Trophoblast cell (in vitro differentiated cells and primary cell): ENCODE measurements around the gene SLC1A4.

Experiments
- DNase-seq, 2 donors: peaks; one replicate each; pipeline ENCODE4 v3.0.0-alpha.2; 2016
- H2AFZ ChIP-seq: 2 replicates; pipeline ENCODE4 v1.6.1; 2013; ENCODE audit warnings: low read length, moderate library complexity, mild to moderate bottlenecking; ENCODE audit not compliant: insufficient read depth, poor library complexity
- H2AK5ac ChIP-seq: 2 replicates; pipeline ENCODE4 v1.6.1; 2013; ENCODE audit warnings: mild to moderate bottlenecking, low read length
- H2BK120ac ChIP-seq: 2 replicates; pipeline ENCODE4 v1.6.1; 2013; ENCODE audit warnings: low read length, mild to moderate bottlenecking, moderate library complexity; ENCODE audit not compliant: insufficient read depth, poor library complexity
- H2BK12ac ChIP-seq: 2 replicates; pipeline ENCODE4 v1.6.1; 2013; ENCODE audit warnings: mild to moderate bottlenecking, low read length, moderate library complexity
- H2BK5ac ChIP-seq: 2 replicates; pipeline ENCODE4 v1.6.1; 2013; ENCODE audit warnings: low read length, low read depth, moderate library complexity, mild to moderate bottlenecking; ENCODE audit not compliant: poor library complexity
- H3K14ac ChIP-seq: 2 replicates; pipeline ENCODE4 v1.6.1; 2013; ENCODE audit warnings: mild to moderate bottlenecking, low read length
- H3K18ac ChIP-seq: 2 replicates; pipeline ENCODE4 v1.6.1; 2013; ENCODE audit warnings: mild to moderate bottlenecking, low read length
- H3K23ac ChIP-seq: 2 replicates; pipeline ENCODE4 v1.6.1; 2013; ENCODE audit warnings: low read length
- H3K27ac ChIP-seq: 2 replicates; pipeline ENCODE4 v1.5.1; 2013; ENCODE audit warnings: low read depth, mild to moderate bottlenecking, inconsistent platforms, low read length, moderate library complexity
- H3K27me3 ChIP-seq: 2 replicates; pipeline ENCODE4 v1.6.1; 2013; ENCODE audit warnings: inconsistent platforms, mild to moderate bottlenecking, low read length, moderate library complexity; ENCODE audit not compliant: insufficient read depth
- H3K36me3 ChIP-seq, 2 experiments: 1 replicate in 1 of 2; 2 replicates in 1 of 2; pipeline ENCODE4 v1.6.1; 2013; ENCODE audit warnings: low read length in 2 of 2, mild to moderate bottlenecking in 2 of 2, moderate library complexity in 1 of 2; ENCODE audit not compliant: insufficient read depth in 2 of 2, control insufficient read depth in 1 of 2
- H3K4ac ChIP-seq: 2 replicates; pipeline ENCODE4 v1.6.1; 2013; ENCODE audit warnings: low read depth, mild to moderate bottlenecking, low read length, moderate library complexity
- H3K4me1 ChIP-seq, 2 experiments: 1 replicate in 1 of 2; 2 replicates in 1 of 2; pipeline ENCODE4 v1.6.1; 2013; ENCODE audit warnings: low read length in 2 of 2, mild to moderate bottlenecking in 2 of 2, moderate library complexity in 1 of 2; ENCODE audit not compliant: insufficient read depth in 2 of 2, control insufficient read depth in 1 of 2
- H3K4me2 ChIP-seq: 2 replicates; pipeline ENCODE4 v1.6.1; 2013; ENCODE audit warnings: inconsistent platforms, mild to moderate bottlenecking, low read length, moderate library complexity
- H3K4me3 ChIP-seq: 2 replicates; pipeline ENCODE4 v1.5.1; 2013; ENCODE audit warnings: mild to moderate bottlenecking, low read depth, low read length, inconsistent platforms
- H3K79me1 ChIP-seq: one replicate; pipeline ENCODE4 v1.6.1; 2013; ENCODE audit warnings: low read length
- H3K79me2 ChIP-seq: 2 replicates; pipeline ENCODE4 v1.6.1; 2013; ENCODE audit warnings: low read length, mild to moderate bottlenecking; ENCODE audit not compliant: control insufficient read depth, insufficient read depth, poor library complexity
- H3K9ac ChIP-seq: 2 replicates; pipeline ENCODE4 v1.6.1; 2013; ENCODE audit warnings: mild to moderate bottlenecking, low read length
- H3K9me3 ChIP-seq: 2 replicates; pipeline ENCODE4 v1.6.1; 2013; ENCODE audit warnings: low read depth, mild to moderate bottlenecking, control low read depth, inconsistent platforms, low read length; ENCODE audit not compliant: insufficient read depth
- H4K12ac ChIP-seq: 2 replicates; pipeline ENCODE4 v1.6.1; 2013; ENCODE audit warnings: low read depth, mild to moderate bottlenecking, low read length, moderate library complexity
- H4K8ac ChIP-seq: 2 replicates; pipeline ENCODE4 v1.6.1; 2013; ENCODE audit warnings: low read depth, mild to moderate bottlenecking, low read length, moderate library complexity
- H4K91ac ChIP-seq: one replicate; pipeline ENCODE4 v1.6.1; 2013; ENCODE audit warnings: low read depth, mild to moderate bottlenecking, low read length, moderate library complexity
- WGBS: extraction: QIAGEN DNeasy Blood & Tissue Kit; methylation state at CpG from one replicate; pipeline ENCODE4 v1.1.7; 2013; ENCODE audit warnings: missing lambda C conversion rate; ENCODE audit not compliant: insufficient read length, insufficient coverage; ENCODE audit errors: extremely low coverage; 5-methylcytosine and 5-hydroxymethylcytosine counted together

SLC1A4 gene

DNA sequence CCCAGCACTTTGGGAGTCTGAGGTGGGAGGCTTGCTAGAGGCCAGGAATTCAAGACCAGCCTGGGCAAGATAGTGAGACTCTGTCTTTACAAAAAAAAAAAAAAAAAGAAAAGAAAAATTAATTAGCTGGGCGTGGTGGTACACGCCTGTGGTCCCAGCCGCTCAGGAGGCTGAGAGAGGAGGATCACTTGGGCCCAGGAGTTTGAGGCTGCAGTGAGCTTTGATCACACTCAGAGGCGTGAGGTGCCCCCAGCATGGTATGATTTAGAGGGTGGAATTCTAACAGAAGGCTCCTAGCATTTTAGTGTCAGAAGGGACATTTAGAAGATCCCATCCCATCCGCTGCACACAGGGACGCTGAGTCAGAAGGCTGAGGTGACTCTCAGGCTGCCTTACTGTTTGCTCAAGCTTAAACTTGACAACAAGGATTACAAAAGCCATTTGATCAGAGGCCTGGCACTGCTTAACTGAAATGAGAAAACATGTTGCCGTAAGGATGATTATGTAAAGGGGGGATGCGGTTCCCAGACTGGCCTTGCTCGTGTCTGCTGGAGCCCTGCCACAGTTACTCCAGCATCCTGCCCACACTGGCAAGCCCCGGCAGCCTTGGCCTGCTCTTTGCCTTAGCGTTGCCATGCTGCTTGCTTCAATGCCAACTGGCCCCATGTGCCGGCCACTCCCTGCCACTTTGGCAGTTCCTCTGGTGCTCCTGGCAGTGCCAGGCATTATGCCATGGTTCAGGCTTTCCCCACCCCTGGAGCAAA lies 45.6 kb upstream of the SLC1A4 start:
- no peak overlapping the region for H2AK5ac ChIP-seq
- H4K8ac ChIP-seq, result no peak overlapping the region
- no peak overlapping the region for H3K23ac ChIP-seq
- H3K27ac ChIP-seq, result no peak overlapping the region
- H3K4ac ChIP-seq, result no peak overlapping the region
- no peaks in the 10 kb centered on the region for H3K79me1 ChIP-seq
- no peak overlapping the region for H2BK5ac ChIP-seq
- no peaks in the 10 kb centered on the region for H3K27me3 ChIP-seq
- no peaks in the 10 kb centered on the region for H3K36me3 ChIP-seq
- no peak overlapping the region for H3K4me3 ChIP-seq
- no peak overlapping the region for H2AFZ ChIP-seq
- H3K9ac ChIP-seq, result no peak overlapping the region
- H3K14ac ChIP-seq, result no peak overlapping the region
- no peak for DNase-seq
- H3K18ac ChIP-seq, result no peak overlapping the region
- no peak overlapping the region for H2BK12ac ChIP-seq
- no peak overlapping the region for H2BK120ac ChIP-seq
- H4K12ac ChIP-seq, result no peak overlapping the region
- no peaks in the 10 kb centered on the region for H3K79me2 ChIP-seq
- H3K9me3 ChIP-seq, result no peaks in the 10 kb centered on the region
- no CpG with 5 or more reads among the region's 12 CpGs for WGBS
- H3K4me1 ChIP-seq, result no peaks in the 10 kb centered on the region
- H3K4me2 ChIP-seq, result no peak overlapping the region
- H4K91ac ChIP-seq, result no peak overlapping the region

DNA sequence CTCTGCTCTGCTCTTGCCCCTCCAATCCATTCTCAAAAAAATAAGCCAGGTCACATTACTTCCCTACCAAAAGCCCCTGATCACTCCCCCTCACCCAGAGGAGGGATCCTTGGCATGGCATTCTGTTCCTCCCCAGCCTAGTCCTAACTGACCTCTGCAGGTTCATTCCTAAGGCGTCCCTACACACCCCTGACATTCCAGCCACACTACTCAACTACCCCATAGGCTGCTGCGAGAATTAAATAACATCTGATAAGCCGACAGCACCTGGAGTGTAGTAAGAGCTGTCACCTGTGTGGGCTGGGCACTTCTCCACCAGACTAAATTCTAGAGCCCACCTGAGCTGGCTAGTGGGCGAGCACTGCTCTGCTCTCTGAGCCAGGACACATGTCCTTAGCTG lies 44.7 kb upstream of the SLC1A4 start:
- no peak overlapping the region for H3K4me3 ChIP-seq
- H2BK5ac ChIP-seq, result no peak overlapping the region
- H2AK5ac ChIP-seq, result no peak overlapping the region
- H3K4ac ChIP-seq, result no peak overlapping the region
- H3K27ac ChIP-seq, result no peak overlapping the region
- peak in 1 of 2 donors; percentile 31 for DNase-seq
- H4K91ac ChIP-seq, result no peak overlapping the region
- no peak overlapping the region for H2BK120ac ChIP-seq
- no peak overlapping the region for H4K8ac ChIP-seq
- H3K18ac ChIP-seq, result no peak overlapping the region
- H2AFZ ChIP-seq, result no peak overlapping the region
- H3K4me1 ChIP-seq, result no peaks in the 10 kb centered on the region
- no CpG with 5 or more reads among the region's 4 CpGs for WGBS
- H4K12ac ChIP-seq, result no peak overlapping the region
- no peak overlapping the region for H3K4me2 ChIP-seq
- H3K23ac ChIP-seq, result no peak overlapping the region
- H3K14ac ChIP-seq, result no peak overlapping the region
- H3K79me1 ChIP-seq, result no peaks in the 10 kb centered on the region
- H3K9ac ChIP-seq, result no peak overlapping the region
- H3K36me3 ChIP-seq, result no peaks in the 10 kb centered on the region
- H2BK12ac ChIP-seq, result no peak overlapping the region
- no peaks in the 10 kb centered on the region for H3K27me3 ChIP-seq
- no peaks in the 10 kb centered on the region for H3K79me2 ChIP-seq
- H3K9me3 ChIP-seq, result no peaks in the 10 kb centered on the region

DNA sequence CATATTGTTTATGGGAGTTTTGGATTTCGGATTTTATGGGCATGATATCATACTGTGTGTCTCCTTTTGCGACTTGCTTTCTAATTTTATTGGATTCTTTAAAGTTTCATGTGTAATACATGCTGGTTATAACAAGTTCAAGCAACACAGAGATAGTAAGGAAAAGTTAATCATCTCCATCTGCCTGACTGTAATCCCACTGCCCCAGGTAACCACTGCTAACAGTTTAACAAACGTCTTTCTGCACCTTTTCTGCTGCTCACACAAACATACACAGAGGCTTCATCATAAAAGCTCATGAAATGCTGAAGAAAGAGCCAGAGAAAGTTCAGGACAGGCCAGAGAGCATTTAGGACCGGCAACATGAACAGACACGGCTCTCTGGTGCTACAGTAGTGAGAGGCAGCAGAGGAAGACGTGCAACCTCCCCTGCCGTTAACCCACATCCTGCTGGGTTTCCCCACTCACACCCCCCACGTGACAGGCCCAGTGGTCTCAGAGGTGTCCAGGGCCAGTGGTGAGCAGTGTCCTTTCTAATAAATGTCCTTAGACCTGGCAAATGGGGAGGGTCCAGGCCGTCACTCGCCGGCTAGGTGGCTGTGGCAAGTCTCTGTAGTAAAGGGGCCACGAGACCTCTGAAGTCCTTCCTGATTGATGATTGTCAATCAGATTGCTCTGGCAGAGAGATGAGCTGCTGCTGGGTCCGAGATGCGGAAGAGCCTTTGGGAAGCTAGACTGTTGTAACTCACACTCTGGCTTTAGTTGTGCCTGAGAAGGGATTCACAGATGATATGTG lies 43.0 kb upstream of the SLC1A4 start:
- H2BK5ac ChIP-seq, result no peak overlapping the region
- no peak overlapping the region for H2BK12ac ChIP-seq
- H3K27me3 ChIP-seq, result no peaks in the 10 kb centered on the region
- no peak overlapping the region for H2AK5ac ChIP-seq
- H4K8ac ChIP-seq, result no peak overlapping the region
- H2AFZ ChIP-seq, result no peak overlapping the region
- no peak overlapping the region for H3K4ac ChIP-seq
- no peak overlapping the region for H4K12ac ChIP-seq
- no peak overlapping the region for H3K18ac ChIP-seq
- no peak overlapping the region for H2BK120ac ChIP-seq
- H3K4me2 ChIP-seq, result no peak overlapping the region
- H3K4me1 ChIP-seq, result no peaks in the 10 kb centered on the region
- no peaks in the 10 kb centered on the region for H3K79me1 ChIP-seq
- no peaks in the 10 kb centered on the region for H3K9me3 ChIP-seq
- no peak overlapping the region for H3K27ac ChIP-seq
- no peaks in the 10 kb centered on the region for H3K36me3 ChIP-seq
- no peak overlapping the region for H3K9ac ChIP-seq
- WGBS, result no CpG with 5 or more reads among the region's 14 CpGs
- no peak for DNase-seq
- no peak overlapping the region for H3K14ac ChIP-seq
- no peaks in the 10 kb centered on the region for H3K79me2 ChIP-seq
- no peak overlapping the region for H3K4me3 ChIP-seq
- no peak overlapping the region for H3K23ac ChIP-seq
- no peak overlapping the region for H4K91ac ChIP-seq

DNA sequence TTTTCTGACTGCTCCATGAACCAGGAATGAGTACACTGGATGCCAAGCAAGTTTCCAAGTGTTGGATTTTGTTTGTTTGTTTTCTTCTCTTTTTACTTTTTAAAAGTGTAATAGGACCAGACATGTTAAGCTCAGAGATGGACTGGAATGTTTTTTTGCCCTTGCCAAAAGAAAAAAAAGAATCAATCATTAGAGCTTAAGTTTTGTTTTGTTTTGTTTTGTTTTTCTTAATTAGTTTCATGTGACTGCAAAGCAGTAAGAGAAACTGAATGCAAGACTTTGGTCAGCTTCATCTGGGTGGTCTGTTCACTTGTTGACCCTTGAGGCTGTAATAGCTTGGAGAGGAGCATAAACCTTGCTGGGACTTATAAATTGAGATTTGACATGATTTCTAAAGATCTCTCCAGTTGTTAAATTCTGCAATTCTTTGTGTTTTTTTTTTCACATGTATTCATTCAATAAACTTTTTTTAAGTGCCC lies 42.4 kb upstream of the SLC1A4 start:
- no peak for DNase-seq
- H2BK5ac ChIP-seq, result no peak overlapping the region
- no peak overlapping the region for H2BK120ac ChIP-seq
- no peaks in the 10 kb centered on the region for H3K9me3 ChIP-seq
- H3K79me1 ChIP-seq, result no peaks in the 10 kb centered on the region
- H3K9ac ChIP-seq, result no peak overlapping the region
- no peaks in the 10 kb centered on the region for H3K36me3 ChIP-seq
- H3K4me1 ChIP-seq, result no peaks in the 10 kb centered on the region
- H3K4me2 ChIP-seq, result no peak overlapping the region
- no peak overlapping the region for H3K23ac ChIP-seq
- H3K79me2 ChIP-seq, result no peaks in the 10 kb centered on the region
- H2AK5ac ChIP-seq, result no peak overlapping the region
- H3K18ac ChIP-seq, result no peak overlapping the region
- H4K8ac ChIP-seq, result no peak overlapping the region
- no peak overlapping the region for H2BK12ac ChIP-seq
- H4K91ac ChIP-seq, result no peak overlapping the region
- no peak overlapping the region for H3K4me3 ChIP-seq
- H3K27ac ChIP-seq, result no peak overlapping the region
- no peaks in the 10 kb centered on the region for H3K27me3 ChIP-seq
- H2AFZ ChIP-seq, result no peak overlapping the region
- H3K4ac ChIP-seq, result no peak overlapping the region
- H3K14ac ChIP-seq, result no peak overlapping the region
- H4K12ac ChIP-seq, result no peak overlapping the region
